ENCODE measurements around the gene ZSCAN5A.
"Not testable (repeated sequence)": the region's sequence is repeated elsewhere in the genome, so short reads cannot be mapped to it uniquely, and the experiment has no call there.

ZSCAN5A gene

GRCh38 chr19:56314381-56315076 lies at the start of gene ZSCAN5A:
Gene ZSCAN5A, minus strand, starts transcription at chr19:56314839. Its CDS starts 89,793 bp downstream, at chr19:56225046.
- peak; percentile 96 for DNase-seq

- DNase-seq = no peak
Measured at GRCh38 chr19:56360841-56361240, 46.2 kb upstream of the ZSCAN5A start.

GRCh38 chr19:56356944-56357343 lies 42.3 kb upstream of the ZSCAN5A start:
- DNase-seq = no peak

- DNase-seq = no peak
Measured at GRCh38 chr19:56355517-56355916, 40.9 kb upstream of the ZSCAN5A start.

GRCh38 chr19:56351208-56351607 lies 36.6 kb upstream of the ZSCAN5A start:
- no peak for DNase-seq

- peak; percentile 68 for DNase-seq
Measured at GRCh38 chr19:56350416-56351045, 35.9 kb upstream of the ZSCAN5A start.

GRCh38 chr19:56348289-56348877 lies 33.7 kb upstream of the ZSCAN5A start:
- DNase-seq = peak; percentile 56

GRCh38 chr19:56347163-56347778 lies 32.6 kb upstream of the ZSCAN5A start:
- DNase-seq = no peak

GRCh38 chr19:56341948-56342347 lies 27.3 kb upstream of the ZSCAN5A start:
- DNase-seq = peak; percentile 5

GRCh38 chr19:56339031-56339430 lies 24.4 kb upstream of the ZSCAN5A start:
- DNase-seq = not testable (repeated sequence)

GRCh38 chr19:56337077-56337476 lies 22.4 kb upstream of the ZSCAN5A start:
- DNase-seq = not testable (repeated sequence)

- DNase-seq = not testable (repeated sequence)
Measured at GRCh38 chr19:56335371-56335770, 20.7 kb upstream of the ZSCAN5A start.

- DNase-seq = peak; percentile 71
Measured at GRCh38 chr19:56333506-56333905, 18.9 kb upstream of the ZSCAN5A start.

- DNase-seq = no peak
Measured at GRCh38 chr19:56332695-56333094, 18.1 kb upstream of the ZSCAN5A start.

GRCh38 chr19:56324436-56324835 lies 9.8 kb upstream of the ZSCAN5A start:
- no peak for DNase-seq

- no peak for DNase-seq
Measured at GRCh38 chr19:56321989-56322440, 7.4 kb upstream of the ZSCAN5A start.

GRCh38 chr19:56321254-56321988 lies 6.8 kb upstream of the ZSCAN5A start:
- no peak for DNase-seq

- no peak for DNase-seq
Measured at GRCh38 chr19:56319991-56320390, 5.4 kb upstream of the ZSCAN5A start.

- no peak for DNase-seq
Measured at GRCh38 chr19:56317749-56318148, 3.1 kb upstream of the ZSCAN5A start.

- no peak for DNase-seq
Measured at GRCh38 chr19:56316728-56317127, 2.1 kb upstream of the ZSCAN5A start.

GRCh38 chr19:56315077-56315828 lies 614 bp upstream of the ZSCAN5A start:
- DNase-seq = peak; percentile 98

GRCh38 chr19:56314018-56314380 lies 640 bp downstream of the ZSCAN5A start:
- DNase-seq = peak; percentile 45

Measured in NCI-H82 (cell line).